ENCODE results near the gene DNAJC27.

DNAJC27 gene

GRCh38 chr2:24906466-24906865 lies 65.3 kb downstream of the DNAJC27 start:
- no peak for DNase-seq (ENCODE audit: low read depth)

- no peak for DNase-seq (ENCODE audit: low read depth)
These were observed 68.3 kb downstream of the DNAJC27 start for GRCh38 chr2:24903161-24904103.

- DNase-seq (ENCODE audit: low read depth): no peak
These were observed 72.3 kb downstream of the DNAJC27 start for GRCh38 chr2:24899361-24899910.

GRCh38 chr2:24898122-24899109 lies 73.3 kb downstream of the DNAJC27 start:
- DNase-seq (ENCODE audit: low read depth): no peak

GRCh38 chr2:24894750-24895149 lies 77.0 kb downstream of the DNAJC27 start:
- DNase-seq (ENCODE audit: low read depth): no peak

- no peak for DNase-seq (ENCODE audit: low read depth)
These were observed 77.8 kb downstream of the DNAJC27 start for GRCh38 chr2:24893934-24894333.

Data from stimulated activated CD8-positive, alpha-beta memory T cell treated with anti-CD3 and anti-CD28 coated beads, Interleukin-7, amount 100 ng/mL, for 24 hours (primary cell).